SK-N-SH (cell line): ENCODE measurements around the gene ARHGAP4. TPM values are rescaled to one million over a fixed set of nuclear protein-coding genes. Genes with fewer than 3 reads are reported as not detected.

Experiments used
- CTCF ChIA-PET: fragments of 300-600, 350-600 bp; formaldehyde crosslinking; extraction: SDS; loops from one replicate; lab custom pipeline; 2021; lab: Yijun Ruan, JAX
- POLR2A ChIA-PET: fragments of 350-600 bp; sonication (Branson Sonifier 250); formaldehyde crosslinking; extraction: SDS; loops from one replicate; lab custom pipeline; 2020; ENCODE audit warnings: antibody characterized with exemption, inconsistent platforms; lab: Yijun Ruan, JAX
- DNase-seq: peaks from one replicate; pipeline ENCODE4 v3.0.0; 2012
- H2AFZ ChIP-seq: fragments of 200-600 bp; sonication (generic); 2 replicates; pipeline ENCODE4 v1.8.1; 2016; ENCODE audit warnings: antibody characterized with exemption, mild to moderate bottlenecking, low read depth
- H3F3A ChIP-seq: fragments of 200-600 bp; sonication (generic); replicated peaks from 2 replicates; pipeline ENCODE3; 2016; ENCODE audit warnings: antibody characterized with exemption, mild to moderate bottlenecking; ENCODE audit not compliant: insufficient read depth
- H3K27ac ChIP-seq, 2 experiments: fragments of 200-500 bp in 1 of 2; fragments of 200-600 bp in 1 of 2; sonication (Bioruptor generic) in 1 of 2; sonication (generic), shearing (Covaris generic) in 1 of 2; 2 replicates each; pipeline versions ENCODE4 v1.5.1 to v1.6.1; 2014 to 2016; ENCODE audit warnings: low read depth in 2 of 2, inconsistent platforms in 1 of 2, low read length in 1 of 2, mild to moderate bottlenecking in 1 of 2, mixed read lengths in 1 of 2
- H3K27me3 ChIP-seq: fragments of 200-600 bp; sonication (generic), shearing (Covaris generic); 2 replicates; pipeline ENCODE4 v1.6.1; 2016; ENCODE audit warnings: mixed run types; ENCODE audit not compliant: insufficient read depth
- H3K36me3 ChIP-seq, 2 experiments: fragments of 200-500 bp in 1 of 2; fragments of 200-600 bp in 1 of 2; sonication (Bioruptor generic) in 1 of 2; sonication (generic) in 1 of 2; replicated peaks in 1 of 2; 2 replicates each; pipeline versions ENCODE3 to v1.5.1; 2014 to 2016; ENCODE audit warnings: low read length in 1 of 2, mild to moderate bottlenecking in 1 of 2; ENCODE audit not compliant: insufficient read depth in 2 of 2, control insufficient read depth in 1 of 2
- H3K4me1 ChIP-seq, 2 experiments: fragments of 200-500 bp in 1 of 2; fragments of 200-600 bp in 1 of 2; sonication (Bioruptor generic) in 1 of 2; sonication (generic), shearing (Covaris generic) in 1 of 2; 2 replicates each; pipeline versions ENCODE4 v1.5.1 to v1.6.1; 2014 to 2016; ENCODE audit warnings: low read depth in 1 of 2, low read length in 1 of 2, mixed run types in 1 of 2; ENCODE audit not compliant: insufficient read depth in 2 of 2, control insufficient read depth in 1 of 2
- H3K4me2 ChIP-seq: fragments of 200-600 bp; sonication (generic), shearing (Covaris generic); 2 replicates; pipeline ENCODE4 v1.6.1; 2017; ENCODE audit warnings: mixed run types
- H3K4me3 ChIP-seq, 2 experiments: fragments of 200-500 bp in 1 of 2; fragments of 200-600 bp in 1 of 2; sonication (Bioruptor generic) in 1 of 2; sonication (generic), shearing (Covaris generic) in 1 of 2; 2 replicates each; pipeline versions ENCODE4 v1.5.1 to v1.8.1; 2014 to 2016; ENCODE audit warnings: low read depth in 2 of 2, inconsistent platforms in 1 of 2, low read length in 1 of 2, mild to moderate bottlenecking in 1 of 2, mixed read lengths in 1 of 2, moderate library complexity in 1 of 2
- H3K79me2 ChIP-seq: fragments of 200-600 bp; sonication (generic); 2 replicates; pipeline ENCODE4 v1.8.1; 2017; ENCODE audit warnings: mild to moderate bottlenecking; ENCODE audit not compliant: insufficient read depth
- H3K9ac ChIP-seq: fragments of 200-600 bp; sonication (generic); 2 replicates; pipeline ENCODE4 v1.6.1; 2017; ENCODE audit warnings: mixed run types
- H3K9me2 ChIP-seq: fragments of 200-600 bp; sonication (generic); 2 replicates; pipeline ENCODE4 v1.6.1; 2017; ENCODE audit warnings: mixed run types
- H3K9me3 ChIP-seq: fragments of 200-600 bp; sonication (generic); 2 replicates; pipeline ENCODE4 v1.6.1; 2017; ENCODE audit warnings: mixed run types, mild to moderate bottlenecking, moderate library complexity
- H4K20me1 ChIP-seq: fragments of 200-600 bp; sonication (generic); 2 replicates; pipeline ENCODE4 v1.6.1; 2017; ENCODE audit warnings: mild to moderate bottlenecking, mixed run types; ENCODE audit not compliant: insufficient read depth
- CTCF ChIP-seq: fragments of 200-600 bp; sonication (generic); IDR thresholded peaks from 2 replicates; pipeline ENCODE4 v1.6.1; 2017; ENCODE audit warnings: antibody characterized with exemption, mild to moderate bottlenecking, moderate library complexity
- ELF1 ChIP-seq: IDR thresholded peaks from 2 replicates; pipeline ENCODE4 v1.4.0; 2012
- MXI1 ChIP-seq: IDR thresholded peaks from 2 replicates; pipeline ENCODE4 v1.6.1; 2012; ENCODE audit warnings: mild to moderate bottlenecking, low read depth, low read length, improper control_type of control experiment
- PBX3 ChIP-seq: IDR thresholded peaks from 2 replicates; pipeline ENCODE4; 2012
- TEAD4 ChIP-seq: IDR thresholded peaks from 2 replicates; pipeline ENCODE4 v1.4.0; 2012; ENCODE audit warnings: mild to moderate bottlenecking, borderline replicate concordance; ENCODE audit not compliant: insufficient read depth
- WGBS: methylation state at CpG from one replicate; pipeline ENCODE4 v1.1.6; 2017; ENCODE audit warnings: low lambda C conversion rate; 5-methylcytosine and 5-hydroxymethylcytosine counted together
- polyA plus RNA-seq, 3 experiments: library from polyadenylated mRNA; depleted of rRNA; stranded (reverse); fragments of >200 nt; gene quantifications; 2 replicates each; pipeline ENCODE4 v1.2.3, GENCODE V29; 2012

Gene ARHGAP4
- polyA plus RNA-seq, 1 of the 3 experiments (the other 2 are of a cell fraction), result 1.6 TPM

- Histone ChIP-seq H3K27ac (no peak overlapping the region), H3K36me3 (peaks cover 13 to 98% of the 10 kb centered on the region in 2 experiments), H3K79me2 (no peaks in the 10 kb centered on the region), H3K9me2 (no peaks in the 10 kb centered on the region), H4K20me1 (peaks cover 5% of the 10 kb centered on the region; the same call in 1 of the 2 replicates), H3K4me3 (no peak overlapping the region), H3K9ac (no peak overlapping the region), H3K9me3 (no peaks in the 10 kb centered on the region), H3F3A (no peaks in the 10 kb centered on the region), H2AFZ (no peak overlapping the region), H3K4me1 (no peaks in the 10 kb centered on the region; a peak in 1 of 4 replicates), H3K4me2 (no peak overlapping the region), H3K27me3 (no peaks in the 10 kb centered on the region)
- no peak for DNase-seq
- no peak for TF ChIP-seq TEAD4
- TF ChIP-seq ELF1, result no peak
- no peak for TF ChIP-seq PBX3
- CTCF ChIA-PET, result no interaction called here
- 98% methylated on average over 9 of the region's 44 CpGs for WGBS
- POLR2A ChIA-PET, result no interaction called here
Measured at GRCh38 chrX:153954558-153955227, 28.6 kb upstream of the ARHGAP4 start.

GRCh38 chrX:153953892-153954557 is 28.0 kb upstream of the ARHGAP4 start:
- Histone ChIP-seq H3K79me2 (no peaks in the 10 kb centered on the region), H3K4me2 (no peak overlapping the region), H2AFZ (no peak overlapping the region), H3K4me1 (no peaks in the 10 kb centered on the region; a peak in 1 of 4 replicates), H3K9me3 (no peaks in the 10 kb centered on the region), H3K27ac (no peak overlapping the region), H3K4me3 (no peak overlapping the region), H4K20me1 (peaks cover 5% of the 10 kb centered on the region; the same call in 1 of the 2 replicates), H3K36me3 (peaks cover 13 to 97% of the 10 kb centered on the region in 2 experiments), H3K27me3 (no peaks in the 10 kb centered on the region), H3K9ac (no peak overlapping the region), H3F3A (peaks cover 3% of the 10 kb centered on the region), H3K9me2 (no peaks in the 10 kb centered on the region)
- TF ChIP-seq CTCF (peak; percentile 18; the same call in 1 of the 2 replicates), MXI1 (no peak)
- POLR2A ChIA-PET, result no interaction called here
- peak; percentile 73 for DNase-seq
- CTCF ChIA-PET, result interaction anchor here (0.6 to 11.8 kb wide), 11 partner anchors 10 to 416 kb away, joined by 3 to 271 read pairs (median 3); partner anchors contain the start of genes ARHGAP4, HCFC1, NAA10 and PLXNB3
- WGBS, result 96% methylated on average over 15 of the region's 33 CpGs
